Neural cell (in vitro differentiated cells): Measurements from ENCODE around the gene PDE3A. TPM values are rescaled to one million over a fixed set of nuclear protein-coding genes. Genes with fewer than 3 reads are reported as not detected.

Experiments used
- H2AFZ ChIP-seq: fragments of 200-600, 300-800 bp; sonication (generic), shearing (Covaris generic); 2 replicates; pipeline ENCODE4 v1.6.0; 2014; ENCODE audit warnings: low read depth, mild to moderate bottlenecking, antibody characterized with exemption, low read length, moderate library complexity
- H3F3A ChIP-seq: fragments of 200-600 bp; shearing (Covaris generic); 2 replicates; pipeline ENCODE4 v1.6.1; 2016; ENCODE audit warnings: mild to moderate bottlenecking, moderate library complexity, mixed read lengths, antibody characterized with exemption, low read length; ENCODE audit not compliant: insufficient read depth, poor library complexity, severe bottlenecking
- H3K27ac ChIP-seq: fragments of 200-600, 300-800 bp; sonication (generic), shearing (Covaris generic); 2 replicates; pipeline ENCODE4 v1.5.1; 2014; ENCODE audit warnings: mild to moderate bottlenecking, low read length, moderate library complexity
- H3K27me3 ChIP-seq: fragments of 300-800, 200-600 bp; sonication (generic), shearing (Covaris generic); 2 replicates; pipeline ENCODE4 v1.6.0; 2014; ENCODE audit warnings: mild to moderate bottlenecking, low read depth, low read length, moderate library complexity; ENCODE audit not compliant: insufficient read depth
- H3K36me3 ChIP-seq: fragments of 300-800, 200-600 bp; sonication (generic), shearing (Covaris generic); 2 replicates; pipeline ENCODE4 v1.5.1; 2014; ENCODE audit warnings: mild to moderate bottlenecking, antibody characterized with exemption, low read length, moderate library complexity; ENCODE audit not compliant: insufficient read depth
- H3K4me2 ChIP-seq: fragments of 300-800, 200-600 bp; sonication (generic), shearing (Covaris generic); 2 replicates; pipeline ENCODE4 v1.6.0; 2014; ENCODE audit warnings: mild to moderate bottlenecking, low read length
- H3K4me3 ChIP-seq: fragments of 300-800, 200-600 bp; sonication (generic), shearing (Covaris generic); 2 replicates; pipeline ENCODE4 v1.5.1; 2014; ENCODE audit warnings: mild to moderate bottlenecking, low read length, moderate library complexity
- H3K79me2 ChIP-seq: fragments of 200-600 bp; shearing (Covaris generic); replicated peaks from 2 replicates; pipeline ENCODE4 v1.6.0; 2014; ENCODE audit warnings: mild to moderate bottlenecking, low read length, moderate library complexity; ENCODE audit not compliant: insufficient read depth
- H3K9ac ChIP-seq: fragments of 300-800, 200-600 bp; sonication (generic), shearing (Covaris generic); 2 replicates; pipeline ENCODE4 v1.6.1; 2016; ENCODE audit warnings: mild to moderate bottlenecking, low read length, mixed read lengths
- H3K9me2 ChIP-seq: fragments of 200-600 bp; shearing (Covaris generic); 2 replicates; pipeline ENCODE4 v1.6.1; 2016; ENCODE audit warnings: mild to moderate bottlenecking, low read length, mixed read lengths; ENCODE audit not compliant: insufficient read depth
- H3K9me3 ChIP-seq: fragments of 200-600, 300-800 bp; sonication (generic), shearing (Covaris generic); 2 replicates; pipeline ENCODE4 v1.6.1; 2016; ENCODE audit warnings: mild to moderate bottlenecking, mixed run types, low read length, moderate library complexity, mixed read lengths
- H4K20me1 ChIP-seq: fragments of 200-600 bp; shearing (Covaris generic); 2 replicates; pipeline ENCODE4 v1.6.1; 2016; ENCODE audit warnings: mild to moderate bottlenecking, mixed run types; ENCODE audit not compliant: insufficient read depth
- CTCF ChIP-seq: fragments of 450-650 bp; IDR thresholded peaks from 2 replicates; pipeline ENCODE4 v1.5.1; 2014; ENCODE audit warnings: antibody characterized with exemption, mild to moderate bottlenecking, moderate library complexity; ENCODE audit not compliant: poor library complexity, severe bottlenecking
- EP300 ChIP-seq: fragments of 450-650 bp; conservative IDR thresholded peaks from 2 replicates; pipeline ENCODE4 v1.6.1; 2014; ENCODE audit warnings: antibody characterized with exemption, mild to moderate bottlenecking, moderate library complexity; ENCODE audit not compliant: poor library complexity, severe bottlenecking
- EZH2 ChIP-seq: fragments of 200-600, 300-800 bp; shearing (Covaris generic), sonication (generic); IDR thresholded peaks from 2 replicates; pipeline ENCODE4 v1.6.1; 2014; ENCODE audit warnings: antibody characterized with exemption, low read length, borderline replicate concordance, mild to moderate bottlenecking; ENCODE audit not compliant: insufficient read depth, poor library complexity, severe bottlenecking
- MXI1 ChIP-seq: fragments of 450-650 bp; conservative IDR thresholded peaks from 2 replicates; pipeline ENCODE4 v1.6.1; 2014; ENCODE audit warnings: antibody characterized with exemption, mild to moderate bottlenecking; ENCODE audit not compliant: poor library complexity, severe bottlenecking
- POLR2AphosphoS5 ChIP-seq: IDR thresholded peaks from 2 replicates; pipeline ENCODE4 v1.6.1; 2012
- RAD21 ChIP-seq: fragments of 450-650 bp; conservative IDR thresholded peaks from 2 replicates; pipeline ENCODE4 v1.6.1; 2014; ENCODE audit warnings: antibody characterized with exemption, mild to moderate bottlenecking, moderate library complexity
- REST ChIP-seq: IDR thresholded peaks from 2 replicates; pipeline ENCODE4 v1.6.1; 2012; ENCODE audit warnings: borderline replicate concordance
- SMC3 ChIP-seq: fragments of 450-650 bp; conservative IDR thresholded peaks from 2 replicates; pipeline ENCODE4 v1.6.1; 2014; ENCODE audit warnings: antibody characterized with exemption, mild to moderate bottlenecking, moderate library complexity; ENCODE audit not compliant: poor library complexity
- TAF1 ChIP-seq: IDR thresholded peaks from 2 replicates; pipeline ENCODE4 v1.6.1; 2012; ENCODE audit warnings: low read depth
- polyA plus RNA-seq: library from polyadenylated mRNA; depleted of rRNA; stranded (reverse); fragments of >200 nt; gene quantifications from 2 replicates; pipeline ENCODE4 v1.2.3, GENCODE V29; 2014

The PDE3A gene
- polyA plus RNA-seq, 1 donor from 2014 or later: 0.94 TPM

- Histone ChIP-seq H3K9ac (no peak overlapping the region), H3K27ac (no peak overlapping the region), H3K4me3 (no peak overlapping the region), H3K79me2 (no peaks in the 10 kb centered on the region), H3K9me2 (no peaks in the 10 kb centered on the region), H3K9me3 (no peaks in the 10 kb centered on the region), H3K27me3 (peaks cover 22% of the 10 kb centered on the region), H3K4me2 (no peak overlapping the region), H3F3A (no peaks in the 10 kb centered on the region), H3K36me3 (no peaks in the 10 kb centered on the region), H4K20me1 (no peaks in the 10 kb centered on the region), H2AFZ (no peak overlapping the region)
- no peak for TF ChIP-seq EP300
- no peak for TF ChIP-seq RAD21
- no peak for TF ChIP-seq SMC3
- TF ChIP-seq POLR2AphosphoS5: no peak
- TF ChIP-seq MXI1: no peak
- TF ChIP-seq EZH2: no peak
- TF ChIP-seq REST: no peak
- TF ChIP-seq TAF1: no peak
- TF ChIP-seq CTCF: no peak
Observed at GRCh38 chr12:20372326-20373096, 4.2 kb downstream of the PDE3A start.

- no peak overlapping the region for H2AFZ ChIP-seq
- H3K9me3 ChIP-seq: no peaks in the 10 kb centered on the region
- H3K36me3 ChIP-seq: no peaks in the 10 kb centered on the region
- no peaks in the 10 kb centered on the region for H3F3A ChIP-seq
- H3K27ac ChIP-seq: no peak overlapping the region
- no peaks in the 10 kb centered on the region for H4K20me1 ChIP-seq
- TF ChIP-seq REST: no peak
- no peak for TF ChIP-seq CTCF
- no peak for TF ChIP-seq POLR2AphosphoS5
- no peak for TF ChIP-seq RAD21
- TF ChIP-seq EP300: no peak
- TF ChIP-seq EZH2: no peak
- TF ChIP-seq TAF1: no peak
- TF ChIP-seq MXI1: no peak
- TF ChIP-seq SMC3: no peak
- no peaks in the 10 kb centered on the region for H3K79me2 ChIP-seq
- no peaks in the 10 kb centered on the region for H3K9me2 ChIP-seq
- H3K27me3 ChIP-seq: peaks cover 21% of the 10 kb centered on the region
- H3K4me3 ChIP-seq: no peak overlapping the region
- no peak overlapping the region for H3K9ac ChIP-seq
- no peak overlapping the region for H3K4me2 ChIP-seq
Observed at GRCh38 chr12:20374795-20375194, 6.5 kb downstream of the PDE3A start.
